Karpas-422 (cell line): ENCODE data around the gene CRYGS. TPM values are rescaled to one million over a fixed set of nuclear protein-coding genes. Genes with fewer than 3 reads are reported as not detected.
"Not testable (repeated sequence)": the region's sequence is repeated elsewhere in the genome, so short reads cannot be mapped to it uniquely, and the experiment has no call there.

ENCODE experiments used
- DNase-seq: peaks from one replicate; pipeline ENCODE4 v3.0.0-alpha.2; 2015
- H2AFZ ChIP-seq: fragments of 200-600 bp; sonication (generic); 2 replicates; pipeline ENCODE4 v1.6.1; 2014; ENCODE audit warnings: antibody characterized with exemption, low read length, mixed read lengths
- H3K27ac ChIP-seq: fragments of 200-600 bp; sonication (generic); 2 replicates; pipeline ENCODE4 v1.5.1; 2014; ENCODE audit warnings: mild to moderate bottlenecking, low read length, moderate library complexity
- H3K27me3 ChIP-seq: fragments of 200-600 bp; sonication (generic); 2 replicates; pipeline ENCODE4 v1.6.1; 2014; ENCODE audit warnings: low read length, mixed read lengths
- H3K36me3 ChIP-seq: fragments of 200-600 bp; sonication (generic); 2 replicates; pipeline ENCODE4 v1.6.1; 2014; ENCODE audit warnings: low read length, mixed read lengths; ENCODE audit not compliant: insufficient read depth
- H3K4me1 ChIP-seq: fragments of 200-600 bp; sonication (generic); 2 replicates; pipeline ENCODE4 v1.6.1; 2014; ENCODE audit warnings: mild to moderate bottlenecking, low read length, mixed read lengths
- H3K4me2 ChIP-seq: fragments of 200-600 bp; sonication (generic); 2 replicates; pipeline ENCODE4 v1.6.1; 2014; ENCODE audit warnings: low read length, low read depth, mild to moderate bottlenecking; ENCODE audit not compliant: poor library complexity, severe bottlenecking
- H3K4me3 ChIP-seq: fragments of 200-600 bp; sonication (generic); 2 replicates; pipeline ENCODE4 v1.5.1; 2014; ENCODE audit warnings: mild to moderate bottlenecking, antibody characterized with exemption, low read length, mixed read lengths
- H3K79me2 ChIP-seq: fragments of 200-600 bp; sonication (generic); 2 replicates; pipeline ENCODE4 v1.6.1; 2014; ENCODE audit warnings: mild to moderate bottlenecking, low read length, mixed read lengths
- H3K9ac ChIP-seq: fragments of 200-600 bp; sonication (generic); 2 replicates; pipeline ENCODE4 v1.6.0; 2014; ENCODE audit warnings: low read length
- H3K9me2 ChIP-seq: fragments of 200-600 bp; sonication (generic), shearing (Covaris generic); replicated peaks from 2 replicates; pipeline ENCODE4 v1.6.0; 2014; ENCODE audit warnings: mild to moderate bottlenecking, low read length, moderate library complexity; ENCODE audit not compliant: insufficient read depth
- H3K9me3 ChIP-seq: fragments of 300-700, 200-600 bp; sonication (generic); 2 replicates; pipeline ENCODE4 v1.6.1; 2014; ENCODE audit warnings: low read length, mixed read lengths
- H4K20me1 ChIP-seq: fragments of 200-600 bp; sonication (generic); 2 replicates; pipeline ENCODE4 v1.6.1; 2014; ENCODE audit warnings: mild to moderate bottlenecking, antibody characterized with exemption, low read length, low read depth; ENCODE audit not compliant: insufficient read depth
- total RNA-seq: library from RNA; depleted of rRNA; stranded (reverse); fragments of >200 nt; shearing (Covaris generic); gene quantifications from 2 replicates; pipeline ENCODE4 v1.2.3, GENCODE V29; 2014; ENCODE audit warnings: low replicate concordance

The CRYGS gene
- total RNA-seq, 1 experiment from 2014 or later: 18.4 TPM

DNA sequence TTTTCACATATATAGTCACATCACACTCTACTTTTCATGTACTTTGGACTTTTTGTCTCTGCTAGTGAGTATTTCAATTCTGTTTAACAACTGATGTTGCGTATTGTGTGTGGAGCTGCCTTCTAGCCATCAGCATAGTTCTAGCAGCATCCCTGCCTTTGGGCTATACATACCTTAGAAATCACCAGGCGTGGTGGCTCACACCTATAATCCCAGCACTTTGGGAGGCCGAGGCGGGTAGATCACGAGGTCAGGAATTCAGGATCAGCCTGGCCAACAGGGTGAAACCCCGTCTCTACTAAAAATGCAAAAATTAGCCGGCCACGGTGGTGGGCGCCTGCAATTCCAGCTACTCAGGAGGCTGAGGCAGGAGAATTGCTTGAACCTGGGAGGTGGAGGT is 42.1 kb upstream of the CRYGS start:
- not testable (repeated sequence) for H3K4me2 ChIP-seq, H3K4me3 ChIP-seq, H3K27ac ChIP-seq, DNase-seq, H2AFZ ChIP-seq, H4K20me1 ChIP-seq, H3K79me2 ChIP-seq, H3K9me2 ChIP-seq, H3K9me3 ChIP-seq, H3K4me1 ChIP-seq, H3K27me3 ChIP-seq, H3K9ac ChIP-seq
- H3K36me3 ChIP-seq: peaks cover 49% of the 10 kb centered on the region

DNA sequence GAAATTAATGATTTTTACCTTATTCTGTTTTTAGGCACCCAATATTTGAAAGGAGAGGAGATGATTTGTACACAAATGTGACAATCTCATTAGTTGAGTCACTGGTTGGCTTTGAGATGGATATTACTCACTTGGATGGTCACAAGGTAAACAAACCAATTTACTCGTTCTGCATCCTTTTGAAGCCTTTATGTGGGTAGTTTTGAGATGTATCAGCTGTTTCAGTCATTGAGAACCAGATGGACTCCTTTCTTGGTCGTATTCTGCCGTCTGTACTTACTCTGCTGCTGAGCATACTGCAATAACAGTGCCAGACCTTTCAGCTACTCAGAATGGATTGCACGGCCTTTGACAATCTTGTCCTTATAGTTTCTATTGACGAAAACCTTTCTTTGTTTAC is 39.7 kb upstream of the CRYGS start:
- Histone ChIP-seq H2AFZ (no peak overlapping the region), H3K9me3 (no peaks in the 10 kb centered on the region), H4K20me1 (0 out of 2 replicates have a peak, but pooled peaks cover 2% of the 10 kb centered on the region), H3K9me2 (no peaks in the 10 kb centered on the region), H3K79me2 (peaks cover under 1% of the 10 kb centered on the region), H3K9ac (no peak overlapping the region), H3K4me3 (no peak overlapping the region), H3K4me1 (no peaks in the 10 kb centered on the region), H3K27me3 (no peaks in the 10 kb centered on the region), H3K27ac (no peak overlapping the region), H3K4me2 (no peak overlapping the region), H3K36me3 (peaks cover 72% of the 10 kb centered on the region)
- DNase-seq: no peak

DNA sequence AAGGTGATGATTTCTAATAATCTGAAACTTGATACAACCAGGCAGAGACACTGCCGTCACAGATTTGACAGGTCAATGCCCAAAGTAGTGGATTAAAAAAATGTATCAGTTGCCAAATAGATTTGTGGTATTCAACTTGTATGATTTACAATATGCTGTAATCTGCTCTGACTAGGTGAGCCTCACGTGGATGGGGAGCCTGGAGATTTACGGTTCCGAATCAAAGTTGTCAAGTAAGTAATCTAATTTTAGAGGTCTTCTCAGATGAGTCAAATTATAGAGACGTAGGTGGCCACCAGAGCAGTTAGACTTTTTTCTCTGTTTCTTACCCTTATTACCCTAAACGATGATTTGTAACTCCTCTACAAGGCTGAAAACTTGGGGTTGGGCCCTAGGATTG is 38.4 kb upstream of the CRYGS start:
- H4K20me1 ChIP-seq: 0 out of 2 replicates have a peak, but pooled peaks cover 2% of the 10 kb centered on the region
- no peaks in the 10 kb centered on the region for H3K27me3 ChIP-seq
- peaks cover 11% of the 10 kb centered on the region for H3K79me2 ChIP-seq
- no peak overlapping the region for H3K4me3 ChIP-seq
- H3K4me1 ChIP-seq: no peaks in the 10 kb centered on the region
- H3K9me3 ChIP-seq: no peaks in the 10 kb centered on the region
- H3K9me2 ChIP-seq: no peaks in the 10 kb centered on the region
- H3K4me2 ChIP-seq: no peak overlapping the region
- DNase-seq: no peak
- H3K36me3 ChIP-seq: peaks cover 84% of the 10 kb centered on the region
- H3K9ac ChIP-seq: no peak overlapping the region
- no peak overlapping the region for H3K27ac ChIP-seq
- H2AFZ ChIP-seq: no peak overlapping the region

DNA sequence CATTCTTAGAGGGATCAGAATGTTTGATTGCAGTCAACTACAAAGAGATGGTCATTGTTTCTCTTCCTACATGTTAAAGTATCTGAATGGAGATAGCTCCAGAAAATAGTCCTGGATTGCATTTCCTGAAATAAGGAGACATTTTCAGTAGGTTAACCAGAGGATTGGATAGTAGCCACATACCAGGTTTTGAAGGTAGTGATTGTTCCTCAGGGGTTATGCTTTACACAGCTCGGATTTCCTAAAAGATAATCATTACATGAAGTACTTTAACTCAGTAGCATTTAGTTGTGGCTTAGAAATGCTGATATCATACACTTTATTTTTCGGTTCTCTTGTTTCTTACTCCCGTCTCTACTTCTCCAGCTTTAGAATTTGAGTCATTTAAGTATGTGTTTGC is 36.6 kb upstream of the CRYGS start:
- Histone ChIP-seq H4K20me1 (no peaks in the 10 kb centered on the region), H3K4me1 (no peaks in the 10 kb centered on the region), H3K27me3 (no peaks in the 10 kb centered on the region), H3K27ac (no peak overlapping the region), H3K9me3 (no peaks in the 10 kb centered on the region), H3K4me2 (no peak overlapping the region), H2AFZ (no peak overlapping the region), H3K9ac (no peak overlapping the region), H3K36me3 (peaks cover 97% of the 10 kb centered on the region), H3K79me2 (peaks cover 27% of the 10 kb centered on the region), H3K9me2 (no peaks in the 10 kb centered on the region), H3K4me3 (no peak overlapping the region)
- no peak for DNase-seq

DNA sequence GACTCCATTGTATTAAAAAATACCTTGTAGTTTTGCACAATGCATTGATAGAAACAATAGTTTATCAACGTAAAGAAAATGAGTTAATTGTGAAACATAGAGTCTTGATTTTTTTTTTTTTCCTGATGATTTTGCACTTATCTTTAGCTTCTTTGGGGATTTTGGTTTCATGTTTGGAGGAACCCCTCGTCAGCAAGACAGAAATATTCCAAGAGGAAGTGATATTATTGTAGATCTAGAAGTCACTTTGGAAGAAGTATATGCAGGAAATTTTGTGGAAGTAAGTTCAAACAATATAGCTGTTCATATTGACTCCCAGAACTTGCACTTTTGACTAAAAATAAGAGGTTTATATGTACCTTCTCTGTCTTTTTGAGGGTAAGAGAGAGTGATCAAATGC is 33.3 kb upstream of the CRYGS start:
- H3K9ac ChIP-seq: no peak overlapping the region
- no peaks in the 10 kb centered on the region for H4K20me1 ChIP-seq
- peaks cover 56% of the 10 kb centered on the region for H3K79me2 ChIP-seq
- H3K36me3 ChIP-seq: peaks cover 94% of the 10 kb centered on the region
- no peaks in the 10 kb centered on the region for H3K9me3 ChIP-seq
- no peak overlapping the region for H2AFZ ChIP-seq
- DNase-seq: no peak
- no peak overlapping the region for H3K27ac ChIP-seq
- peaks cover 10% of the 10 kb centered on the region for H3K4me1 ChIP-seq
- H3K4me2 ChIP-seq: no peak overlapping the region
- no peaks in the 10 kb centered on the region for H3K27me3 ChIP-seq
- no peak overlapping the region for H3K4me3 ChIP-seq
- no peaks in the 10 kb centered on the region for H3K9me2 ChIP-seq

DNA sequence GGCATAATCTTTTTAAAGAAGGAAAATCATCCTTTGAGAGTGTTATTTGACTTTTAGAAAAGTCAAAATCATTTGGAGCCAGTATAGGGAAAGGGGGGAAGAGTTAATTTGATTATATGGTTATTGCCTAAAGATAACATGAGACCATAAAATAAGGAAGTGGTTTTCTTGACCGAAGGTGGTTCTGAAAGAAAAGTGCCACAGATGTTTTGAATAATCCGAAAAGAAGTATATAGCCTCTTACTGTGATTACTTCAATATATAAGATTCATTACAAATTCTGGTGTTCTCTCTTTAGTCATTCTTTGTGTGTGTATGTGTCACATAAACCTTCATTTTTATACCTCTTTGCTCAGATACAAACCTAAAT is 27.4 kb upstream of the CRYGS start:
- peak overlapping the region; percentile 92 for H3K4me3 ChIP-seq
- H3K36me3 ChIP-seq: peaks cover 39% of the 10 kb centered on the region; the same call in 1 of the 2 replicates
- H3K4me2 ChIP-seq: peak overlapping the region; percentile 97
- peak; percentile 69 for DNase-seq
- peaks cover 89% of the 10 kb centered on the region for H3K79me2 ChIP-seq
- peak overlapping the region; percentile 83 for H3K9ac ChIP-seq
- H3K9me2 ChIP-seq: no peaks in the 10 kb centered on the region
- H3K27ac ChIP-seq: peak overlapping the region; percentile 62
- H4K20me1 ChIP-seq: no peaks in the 10 kb centered on the region
- no peak overlapping the region for H2AFZ ChIP-seq
- H3K4me1 ChIP-seq: peaks cover 40% of the 10 kb centered on the region
- H3K27me3 ChIP-seq: no peaks in the 10 kb centered on the region
- no peaks in the 10 kb centered on the region for H3K9me3 ChIP-seq

DNA sequence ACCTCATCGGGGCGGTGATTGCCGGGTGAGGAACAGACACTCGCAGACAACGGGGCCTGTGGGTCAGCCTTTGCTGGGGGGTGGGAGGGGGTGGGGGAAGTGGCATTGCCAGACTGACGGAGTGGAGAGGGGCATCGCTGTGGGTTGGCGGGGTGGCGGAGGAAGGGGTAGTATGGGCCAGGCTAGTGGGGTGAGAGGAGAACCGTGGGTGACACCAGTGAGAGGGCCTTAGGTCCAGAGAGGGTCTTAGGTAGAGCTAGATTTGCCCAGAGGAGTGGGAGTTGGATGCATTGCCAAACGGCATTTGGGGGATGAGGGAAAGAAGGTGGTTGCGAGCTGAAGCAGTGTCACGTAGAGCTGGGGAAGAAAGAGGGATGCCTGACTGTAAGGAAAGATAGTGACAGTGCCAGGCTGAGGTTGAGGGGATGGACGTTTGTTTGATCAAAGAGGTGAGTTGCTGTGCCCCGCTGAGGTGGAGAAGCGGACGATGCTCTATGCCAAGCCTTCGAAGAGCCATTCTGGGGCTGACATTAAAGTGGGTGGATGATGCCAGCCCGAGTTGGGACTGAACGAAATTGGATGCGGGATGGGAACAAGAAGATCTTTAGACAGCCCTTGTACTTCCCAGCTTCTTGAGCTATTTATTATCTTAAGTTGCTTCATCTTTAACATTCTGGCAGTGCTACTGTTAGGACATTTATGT is 26.9 kb upstream of the CRYGS start:
- Histone ChIP-seq H4K20me1 (no peaks in the 10 kb centered on the region), H3K27me3 (no peaks in the 10 kb centered on the region), H2AFZ (peak overlapping the region; percentile 82; the same call in 1 of the 2 replicates), H3K9ac (peak overlapping the region; percentile 83), H3K4me2 (peak overlapping the region; percentile 97), H3K4me1 (peaks cover 44% of the 10 kb centered on the region), H3K79me2 (peaks cover 89% of the 10 kb centered on the region), H3K36me3 (peaks cover 34% of the 10 kb centered on the region; the same call in 1 of the 2 replicates), H3K9me2 (no peaks in the 10 kb centered on the region), H3K4me3 (peak overlapping the region; percentile 92), H3K9me3 (no peaks in the 10 kb centered on the region), H3K27ac (peak overlapping the region; percentile 62)
- no peak for DNase-seq

DNA sequence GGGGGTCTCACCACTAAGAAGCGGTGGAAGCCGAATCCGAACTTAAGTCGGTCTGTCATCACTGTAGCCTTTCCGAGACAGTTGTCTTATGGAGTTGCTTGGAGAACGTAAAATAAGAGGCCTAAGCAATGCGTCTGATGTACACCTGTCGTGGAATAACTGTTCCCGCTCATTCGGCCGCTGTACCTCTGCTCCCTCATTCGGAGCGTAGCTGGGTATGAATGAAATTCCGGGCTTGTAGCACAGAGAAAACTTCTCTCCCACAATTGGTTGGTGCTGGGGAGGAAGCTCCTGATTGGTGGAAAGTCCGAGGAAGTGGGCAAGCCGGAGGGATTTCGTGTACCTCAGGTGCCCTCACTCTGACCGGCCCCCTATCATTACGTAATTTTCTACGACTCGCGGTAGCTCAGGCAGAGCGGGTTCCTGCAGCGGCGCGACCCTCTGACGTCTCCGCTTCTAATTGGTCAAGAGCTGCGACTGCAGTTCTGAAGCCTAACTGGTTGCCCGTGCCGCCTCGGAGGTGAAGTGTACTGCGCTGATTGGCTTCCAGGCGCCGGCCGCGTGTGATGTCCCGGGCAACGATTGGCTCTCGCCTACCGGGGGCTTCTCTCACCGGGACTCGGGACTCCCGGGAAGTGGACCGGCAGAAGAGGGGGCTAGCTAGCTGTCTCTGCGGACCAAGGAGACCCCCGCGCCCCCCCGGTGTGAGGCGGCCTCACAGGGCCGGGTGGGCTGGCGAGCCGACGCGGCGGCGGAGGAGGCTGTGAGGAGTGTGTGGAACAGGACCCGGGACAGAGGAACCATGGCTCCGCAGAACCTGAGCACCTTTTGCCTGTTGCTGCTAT is 26.1 kb upstream of the CRYGS start, which contains the start of gene DNAJB11:
Gene DNAJB11 (plus strand): TSS at position 625 of the 845 bp plus-strand sequence. CDS start 178 bp downstream, at position 803.
- peak within 1 kb of the TSS; percentile 92 for H3K4me3 ChIP-seq

More for the DNA sequence above, 26.1 kb upstream of the CRYGS start, which contains the start of gene DNAJB11:
- Histone ChIP-seq H3K79me2 (peaks cover 89% of the 10 kb centered on the region), H2AFZ (peak within 1 kb of the TSS; percentile 82; the same call in 1 of the 2 replicates), H3K9me2 (no peaks in the 10 kb centered on the region), H3K27me3 (no peaks in the 10 kb centered on the region), H3K9me3 (no peaks in the 10 kb centered on the region), H3K4me1 (peaks cover 51% of the 10 kb centered on the region), H3K9ac (peak within 1 kb of the TSS; percentile 85), H3K27ac (peak within 1 kb of the TSS; percentile 62), H3K36me3 (peaks cover 26% of the 10 kb centered on the region; the same call in 1 of the 2 replicates), H3K4me2 (peak within 1 kb of the TSS; percentile 99), H4K20me1 (no peaks in the 10 kb centered on the region)
- peak; percentile 100 for DNase-seq
